ENCODE data around the gene PXMP4. TPM values are rescaled to one million over a fixed set of nuclear protein-coding genes. Genes with fewer than 3 reads are reported as not detected.
A peak's percentile ranks its signal among the peaks of the same experiment; 100 is the strongest.
"Not testable (repeated sequence)": the region's sequence is repeated elsewhere in the genome, so short reads cannot be mapped to it uniquely, and the experiment has no call there.

PXMP4 gene
- total RNA-seq, 1 donor from 2014 or later: 19.5 TPM

GRCh38 chr20:33703498-33704137 is 16.5 kb downstream of the PXMP4 start:
- no peak for DNase-seq (ENCODE audit: low spot score)

- no peak for DNase-seq (ENCODE audit: low spot score)
These were observed 17.2 kb downstream of the PXMP4 start for GRCh38 chr20:33702861-33703260.

GRCh38 chr20:33701629-33702450 is 18.3 kb downstream of the PXMP4 start:
- DNase-seq (ENCODE audit: low spot score): no peak

GRCh38 chr20:33700696-33701441 is 19.2 kb downstream of the PXMP4 start:
- not testable (repeated sequence) for DNase-seq (ENCODE audit: low spot score)

DNA sequence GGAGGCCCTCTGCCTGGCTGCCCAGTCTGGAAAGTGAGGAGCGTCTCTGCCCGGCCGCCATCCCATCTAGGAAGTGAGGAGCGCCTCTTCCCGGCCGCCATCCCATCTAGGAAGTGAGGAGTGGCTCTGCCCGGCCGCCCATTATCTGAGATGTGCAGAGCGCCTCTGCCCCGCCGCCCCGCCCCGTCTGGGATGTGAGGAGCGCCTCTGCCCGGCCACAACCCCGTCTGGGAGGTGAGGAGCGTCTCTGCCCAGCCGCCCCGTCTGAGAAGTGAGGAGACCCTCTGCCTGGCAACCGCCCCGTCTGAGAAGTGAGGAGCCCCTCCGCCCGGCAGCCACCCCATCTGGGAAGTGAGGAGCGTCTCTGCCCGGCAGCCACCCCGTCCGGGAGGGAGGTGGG is 21.1 kb downstream of the PXMP4 start:
- not testable (repeated sequence) for DNase-seq (ENCODE audit: low spot score)

GRCh38 chr20:33697129-33697528 is 23.0 kb downstream of the PXMP4 start:
- no peak for DNase-seq (ENCODE audit: low spot score)

DNA sequence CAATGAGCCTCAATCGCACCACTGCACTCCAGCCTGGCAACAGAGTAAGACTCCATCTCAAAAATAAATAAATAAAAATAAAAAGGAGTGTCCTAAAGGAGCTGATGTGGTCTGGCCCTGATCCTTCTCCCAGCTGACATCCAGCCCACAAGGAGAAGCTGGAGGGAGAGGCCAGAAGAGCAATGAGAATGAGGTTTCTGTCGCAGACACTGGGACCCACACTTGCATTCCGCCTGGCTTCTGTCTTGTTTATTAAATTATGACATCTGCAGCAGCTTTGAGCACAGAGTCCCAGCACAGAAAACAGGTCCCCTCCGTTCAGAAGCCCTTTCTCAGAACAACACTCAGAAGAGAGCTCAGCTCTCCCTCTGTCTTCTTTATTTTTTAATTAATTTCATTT is 23.7 kb downstream of the PXMP4 start:
- DNase-seq (ENCODE audit: low spot score): no peak

DNA sequence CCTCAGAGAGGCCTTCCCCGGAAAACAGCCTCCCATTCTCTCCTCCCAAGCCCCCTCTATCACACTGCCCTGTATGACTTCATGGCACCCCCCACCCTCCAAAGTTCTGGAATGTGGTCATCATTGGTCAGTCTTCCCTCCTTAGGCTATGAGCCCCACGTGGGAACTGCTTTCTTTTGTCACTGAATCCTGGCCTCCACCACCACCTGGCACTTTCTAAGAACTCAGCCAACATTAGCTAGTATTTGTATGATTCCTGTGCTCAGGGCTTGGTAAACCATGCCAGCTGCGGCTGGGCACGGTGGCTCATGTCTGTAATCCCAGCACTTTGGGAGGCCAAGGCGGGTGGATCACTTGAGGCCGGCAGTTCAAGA is 25.5 kb downstream of the PXMP4 start:
- no peak for DNase-seq (ENCODE audit: low spot score)

DNA sequence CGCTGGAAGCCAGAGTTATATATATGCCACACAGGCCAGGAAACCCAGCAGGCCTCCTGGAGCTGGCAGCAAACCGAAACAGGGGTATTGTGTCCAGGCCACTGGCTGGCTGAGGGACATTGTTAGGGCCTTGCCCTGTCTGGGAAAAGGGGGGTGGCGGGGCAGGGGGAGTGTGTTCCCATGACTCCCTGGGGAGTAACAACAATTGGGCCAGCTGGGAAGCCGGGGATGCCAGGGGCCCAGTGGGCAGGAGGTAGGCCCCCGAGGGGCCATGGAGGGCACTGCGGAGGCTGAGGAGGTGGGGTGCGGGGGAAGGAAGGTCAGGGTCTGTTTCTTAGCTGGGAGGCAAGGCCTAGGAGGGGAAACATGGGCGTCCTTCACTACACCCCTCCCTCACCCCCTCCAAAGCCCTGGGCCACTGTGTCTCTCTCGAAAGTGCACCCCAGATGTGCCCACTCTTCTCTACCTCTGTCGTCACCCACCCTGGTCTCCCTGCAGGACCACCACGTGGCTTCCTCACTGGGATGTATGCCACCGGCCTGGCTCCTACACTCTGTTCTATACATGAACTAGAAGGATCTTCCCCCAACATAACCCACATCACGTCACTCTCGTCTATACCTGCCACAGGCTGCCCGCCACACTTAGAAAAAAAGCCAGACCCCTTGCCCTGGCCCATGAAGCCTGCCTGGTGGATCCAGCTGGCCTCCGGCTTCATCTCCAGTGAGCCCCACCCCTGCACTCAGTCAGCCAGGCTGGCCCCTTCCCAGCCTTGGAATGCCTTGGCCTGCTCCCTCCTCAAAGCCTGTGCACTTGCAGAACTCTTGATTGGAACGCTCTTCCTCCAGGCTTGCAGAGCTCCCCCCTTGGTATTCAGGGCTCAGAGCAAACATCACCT is 26.1 kb downstream of the PXMP4 start:
- DNase-seq (ENCODE audit: low spot score): no peak

- DNase-seq (ENCODE audit: low spot score): no peak
These were observed 26.8 kb downstream of the PXMP4 start for GRCh38 chr20:33693289-33693688.

DNA sequence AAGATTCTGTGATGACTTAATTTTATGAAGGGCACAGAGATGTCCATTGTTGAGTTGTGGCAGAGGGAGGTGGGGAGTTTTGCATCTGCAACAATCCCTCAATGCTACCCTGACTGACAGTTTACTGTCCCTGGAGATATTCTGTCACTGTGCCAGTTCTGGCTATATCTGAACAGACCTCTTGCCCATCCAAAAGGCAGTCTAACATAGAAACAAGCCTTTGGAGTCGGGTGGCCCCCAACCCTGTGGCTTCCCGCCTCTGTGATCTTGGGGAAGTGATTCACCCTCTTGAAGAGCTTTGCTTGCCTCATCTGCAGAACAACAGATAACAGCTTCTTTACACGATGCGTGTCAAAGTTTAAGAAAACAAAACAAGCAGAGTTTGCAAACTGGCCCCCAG is 30.1 kb downstream of the PXMP4 start:
- DNase-seq (ENCODE audit: low spot score): no peak

DNA sequence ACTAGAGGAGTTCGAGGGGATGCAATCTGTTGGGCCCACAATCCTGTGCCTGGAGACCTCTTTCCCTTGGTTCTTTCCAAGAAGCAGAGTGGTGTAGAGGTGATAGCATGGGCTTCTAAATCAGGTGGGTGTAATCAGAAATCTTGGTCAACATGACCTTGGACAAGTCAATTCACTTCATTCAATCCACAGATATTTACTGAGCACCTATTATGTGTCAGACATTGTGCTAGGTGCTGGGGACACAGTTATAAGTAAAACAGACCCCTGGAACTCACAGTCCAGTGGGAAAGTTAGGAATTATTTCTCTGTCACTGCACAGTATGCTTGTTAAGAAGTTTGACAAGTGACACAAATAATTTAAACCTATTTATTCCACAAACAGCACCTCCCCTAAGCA is 30.6 kb downstream of the PXMP4 start:
- DNase-seq (ENCODE audit: low spot score): no peak

DNA sequence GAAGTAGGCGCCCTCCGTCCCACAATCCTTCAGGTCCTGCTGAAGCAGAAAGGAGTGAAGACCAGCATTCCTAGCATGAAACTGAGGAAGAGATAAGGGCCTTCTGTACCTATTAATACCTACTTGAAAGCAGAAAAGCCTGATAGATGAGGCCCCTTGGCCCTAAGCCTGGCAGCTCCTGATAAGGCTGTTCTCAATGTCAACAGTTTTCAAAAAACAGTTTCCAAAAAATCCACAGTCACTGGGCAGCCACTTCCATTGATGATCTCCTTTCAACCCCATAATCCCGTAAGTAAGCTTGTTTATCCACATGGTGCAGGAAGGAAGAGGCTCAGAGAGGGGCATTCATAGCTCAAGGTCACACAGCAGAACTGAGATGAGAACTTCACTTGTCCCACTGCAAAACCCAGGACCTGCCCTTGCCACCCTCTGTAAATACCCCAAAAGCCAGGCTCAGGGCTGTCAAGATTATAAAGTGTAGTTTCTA is 31.1 kb downstream of the PXMP4 start:
- no peak for DNase-seq (ENCODE audit: low spot score)

DNA sequence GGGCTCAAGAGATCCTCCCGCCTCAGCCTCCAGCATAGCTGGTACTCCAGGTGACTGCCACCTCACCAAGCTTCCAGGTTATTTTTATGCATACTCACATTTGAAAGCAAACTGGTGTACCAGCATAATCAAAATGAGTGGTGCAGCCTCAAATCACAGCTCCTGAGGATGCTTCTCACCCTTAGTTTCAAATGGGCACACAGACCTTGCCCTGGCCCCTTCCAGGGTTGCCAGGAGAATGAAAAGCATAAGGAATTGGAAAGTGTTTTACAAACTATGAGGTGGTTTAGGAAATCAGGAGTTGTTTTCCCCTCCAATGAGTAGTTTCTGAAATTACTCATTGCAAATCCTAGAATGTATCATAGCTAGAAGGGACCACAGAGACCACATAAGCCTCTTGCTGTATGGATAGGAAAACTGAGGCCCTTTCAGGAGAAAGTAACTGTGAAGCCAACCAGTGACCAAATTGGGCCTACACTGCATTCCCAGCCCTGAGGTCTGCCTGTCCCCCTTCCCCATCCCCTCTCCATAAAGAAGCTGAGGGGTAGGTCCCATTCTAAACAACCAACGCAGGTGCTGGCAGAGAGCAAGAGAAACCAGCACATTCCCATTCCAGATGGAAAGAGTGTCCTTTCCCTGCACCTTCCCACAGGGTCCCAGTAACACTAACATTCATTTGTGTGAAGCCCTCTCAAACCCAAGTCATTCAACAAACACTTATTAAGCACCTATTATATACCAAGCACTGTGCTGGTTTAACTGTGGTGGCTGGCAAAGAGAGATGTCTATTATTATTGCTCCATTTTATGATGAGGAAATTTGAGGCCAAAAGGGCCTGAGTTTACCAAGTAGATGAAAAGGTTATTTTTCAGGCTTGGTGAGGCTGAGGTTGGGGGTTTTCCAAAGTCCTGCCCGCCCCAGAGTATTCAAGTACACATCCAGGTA is 31.8 kb downstream of the PXMP4 start:
- DNase-seq (ENCODE audit: low spot score): no peak

DNA sequence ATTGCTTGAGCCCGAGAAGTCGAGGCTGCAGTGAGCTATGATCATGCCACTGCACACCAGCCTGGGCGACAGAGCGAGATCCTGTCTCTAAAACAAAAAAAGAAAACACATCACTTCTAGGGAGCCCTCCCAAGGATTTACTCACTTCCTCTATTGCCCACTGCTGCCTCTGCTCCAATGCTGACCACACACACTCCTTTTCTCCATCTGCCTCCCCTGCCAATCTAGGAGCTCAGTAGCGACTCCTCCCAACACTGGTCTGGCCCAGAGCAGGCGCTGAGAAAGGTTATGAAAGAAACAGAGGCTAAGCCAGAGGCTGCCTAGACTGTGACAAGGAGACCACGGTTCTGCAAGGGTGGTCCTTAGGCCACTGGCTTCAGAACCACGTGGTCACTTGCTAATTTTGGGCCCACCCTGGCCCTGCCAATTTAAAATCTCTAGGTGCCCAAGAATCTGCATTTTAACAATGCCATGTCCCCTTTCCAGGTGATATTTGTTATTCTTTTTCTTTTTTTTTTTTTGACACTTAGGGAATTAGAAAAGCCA is 32.7 kb downstream of the PXMP4 start:
- no peak for DNase-seq (ENCODE audit: low spot score)

GRCh38 chr20:33686984-33687366 is 33.1 kb downstream of the PXMP4 start:
- DNase-seq (ENCODE audit: low spot score): no peak

DNA sequence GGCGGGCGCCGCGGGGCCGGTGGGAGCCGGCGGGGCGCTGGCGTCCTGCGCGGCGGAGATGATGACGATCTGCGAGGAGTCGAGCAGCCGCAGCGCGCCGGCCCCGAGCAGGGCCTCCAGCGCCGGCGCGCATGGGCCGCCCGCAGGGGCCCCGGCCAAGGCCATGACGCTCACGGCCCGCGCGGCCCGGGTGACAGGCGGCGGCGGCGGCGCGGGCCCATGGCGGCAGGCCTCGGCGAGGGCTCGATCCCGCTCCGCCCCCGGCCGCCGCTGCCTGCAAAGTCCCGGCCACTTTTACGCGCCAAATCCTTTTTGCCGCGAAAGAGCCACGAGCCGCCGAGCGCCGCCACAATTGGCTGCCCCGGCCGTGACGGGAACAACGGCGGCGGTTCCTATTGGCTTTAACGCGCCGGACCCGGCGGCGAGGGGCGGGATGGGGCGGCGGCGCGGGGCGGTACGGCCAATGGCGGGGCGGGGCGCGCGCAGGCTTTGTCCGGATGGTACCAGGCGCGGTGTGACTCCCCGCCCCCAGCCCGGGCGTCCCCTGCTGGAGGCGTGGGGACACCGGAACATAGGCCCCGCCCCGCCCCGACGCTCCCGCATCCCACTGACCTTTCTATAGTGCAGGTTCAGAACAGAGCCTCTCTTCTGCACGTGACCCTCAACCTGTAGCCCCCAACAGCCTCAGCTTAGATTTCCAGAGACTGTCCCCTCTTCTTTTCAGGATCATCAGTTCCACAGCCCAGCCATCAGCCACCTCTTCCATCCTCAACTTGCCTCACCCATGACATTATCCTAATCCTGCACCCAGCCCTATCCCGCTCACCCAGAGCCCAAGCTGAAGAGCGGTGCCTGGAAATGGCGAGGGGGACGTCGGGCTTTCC is 33.8 kb downstream of the PXMP4 start, which contains the start of gene E2F1:
Gene E2F1 (minus strand): TSS at position 286 of the 884 bp plus-strand sequence. CDS start 121 bp downstream, at position 165.
- peak; percentile 95 for DNase-seq (ENCODE audit: low spot score)

GRCh38 chr20:33685328-33686099 is 34.6 kb downstream of the PXMP4 start:
- DNase-seq (ENCODE audit: low spot score): no peak

Data from ureter (tissue), 1 donor.